ENCODE data around the gene ALLC. TPM values are rescaled to one million over a fixed set of nuclear protein-coding genes. Genes with fewer than 3 reads are reported as not detected.

ALLC gene
- total RNA-seq, 4 donors from 2014 or later, result not detected

DNA sequence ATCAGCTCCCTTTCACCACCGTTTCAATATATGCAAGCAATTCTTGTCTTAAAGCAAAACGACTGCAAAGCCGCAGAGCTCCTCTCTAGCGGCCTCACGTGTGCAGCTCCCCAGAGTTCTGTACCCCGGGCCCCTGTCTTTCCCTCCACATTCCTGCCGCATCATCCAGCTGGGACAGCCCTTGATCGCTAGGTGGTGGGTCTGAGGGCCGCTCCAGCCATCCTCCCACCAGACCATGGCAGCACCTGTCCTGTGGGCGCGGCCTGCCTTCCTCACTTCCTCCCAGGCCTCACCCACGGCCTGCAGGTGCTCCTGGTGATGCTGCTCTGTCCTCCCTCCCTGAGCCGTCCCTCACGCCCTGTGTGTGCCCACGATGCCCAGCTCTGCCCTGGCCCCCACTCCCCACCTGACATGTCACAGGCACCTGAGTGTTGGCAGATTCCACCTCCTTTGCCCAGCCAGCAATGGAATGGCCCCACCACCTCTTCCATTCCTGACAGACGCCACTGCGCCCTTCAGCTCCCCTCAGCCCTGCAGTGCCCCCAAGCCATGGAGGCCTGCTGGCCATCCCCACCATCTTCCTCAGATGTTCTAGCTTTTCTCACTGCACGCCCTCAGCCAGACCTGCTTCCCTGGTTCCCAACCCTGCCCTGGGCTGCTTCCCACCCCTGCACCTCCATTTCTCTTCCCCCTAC, 15.3 kb upstream of the ALLC start:
- H3K27me3 ChIP-seq, result peaks cover 0 to under 1% (median 0%) of the 10 kb centered on the region in 4 donors
- no peaks in the 10 kb centered on the region for H3K36me3 ChIP-seq
- WGBS, 2 donors, result 75 to 83% methylated on average over 9 to 15 of the region's 18 CpGs
- TF ChIP-seq, protein P1, sequence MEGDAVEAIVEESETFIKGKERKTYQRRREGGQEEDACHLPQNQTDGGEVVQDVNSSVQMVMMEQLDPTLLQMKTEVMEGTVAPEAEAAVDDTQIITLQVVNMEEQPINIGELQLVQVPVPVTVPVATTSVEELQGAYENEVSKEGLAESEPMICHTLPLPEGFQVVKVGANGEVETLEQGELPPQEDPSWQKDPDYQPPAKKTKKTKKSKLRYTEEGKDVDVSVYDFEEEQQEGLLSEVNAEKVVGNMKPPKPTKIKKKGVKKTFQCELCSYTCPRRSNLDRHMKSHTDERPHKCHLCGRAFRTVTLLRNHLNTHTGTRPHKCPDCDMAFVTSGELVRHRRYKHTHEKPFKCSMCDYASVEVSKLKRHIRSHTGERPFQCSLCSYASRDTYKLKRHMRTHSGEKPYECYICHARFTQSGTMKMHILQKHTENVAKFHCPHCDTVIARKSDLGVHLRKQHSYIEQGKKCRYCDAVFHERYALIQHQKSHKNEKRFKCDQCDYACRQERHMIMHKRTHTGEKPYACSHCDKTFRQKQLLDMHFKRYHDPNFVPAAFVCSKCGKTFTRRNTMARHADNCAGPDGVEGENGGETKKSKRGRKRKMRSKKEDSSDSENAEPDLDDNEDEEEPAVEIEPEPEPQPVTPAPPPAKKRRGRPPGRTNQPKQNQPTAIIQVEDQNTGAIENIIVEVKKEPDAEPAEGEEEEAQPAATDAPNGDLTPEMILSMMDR (IDR thresholded peaks at IDR 0.05), result no peak
- no peak for TF ChIP-seq POLR2A (IDR thresholded peaks at IDR 0.05)
- H3K4me3 ChIP-seq, result no peak overlapping the region
- DNase-seq, result no peak
- intact Hi-C loops (cut with DNase I), result no loop called here
- H3K27ac ChIP-seq, result no peak overlapping the region
- no peaks in the 10 kb centered on the region for H3K4me1 ChIP-seq
- H3K9me3 ChIP-seq, result no peaks in the 10 kb centered on the region

DNA sequence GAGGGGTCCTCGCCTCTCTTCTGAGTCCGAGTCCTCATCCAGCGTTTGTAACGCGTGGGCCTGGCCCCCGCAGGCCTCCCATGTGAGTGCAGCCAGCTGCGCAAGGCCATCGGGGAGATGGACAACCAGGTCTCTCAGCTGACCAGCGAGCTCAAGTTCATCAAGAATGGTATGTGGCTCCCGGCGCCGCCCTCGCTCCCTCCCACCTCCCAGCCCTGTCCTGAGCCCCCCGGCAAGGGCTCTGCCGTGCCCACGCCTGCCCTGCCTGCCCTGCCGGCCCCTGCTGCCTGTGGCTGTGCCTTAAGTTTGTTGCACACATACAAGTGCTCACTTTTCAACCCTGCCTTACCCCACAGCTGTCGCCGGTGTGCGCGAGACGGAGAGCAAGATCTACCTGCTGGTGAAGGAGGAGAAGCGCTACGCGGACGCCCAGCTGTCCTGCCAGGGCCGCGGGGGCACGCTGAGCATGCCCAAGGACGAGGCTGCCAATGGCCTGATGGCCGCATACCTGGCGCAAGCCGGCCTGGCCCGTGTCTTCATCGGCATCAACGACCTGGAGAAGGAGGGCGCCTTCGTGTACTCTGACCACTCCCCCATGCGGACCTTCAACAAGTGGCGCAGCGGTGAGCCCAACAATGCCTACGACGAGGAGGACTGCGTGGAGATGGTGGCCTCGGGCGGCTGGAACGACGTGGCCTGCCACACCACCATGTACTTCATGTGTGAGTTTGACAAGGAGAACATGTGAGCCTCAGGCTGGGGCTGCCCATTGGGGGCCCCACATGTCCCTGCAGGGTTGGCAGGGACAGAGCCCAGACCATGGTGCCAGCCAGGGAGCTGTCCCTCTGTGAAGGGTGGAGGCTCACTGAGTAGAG, 14.4 kb upstream of the ALLC start:
- Histone ChIP-seq H3K9me3 (no peaks in the 10 kb centered on the region), H3K27ac (no peak overlapping the region), H3K36me3 (no peaks in the 10 kb centered on the region), H3K4me1 (no peaks in the 10 kb centered on the region), H3K4me3 (no peak overlapping the region), H3K27me3 (no peaks in the 10 kb centered on the region)
- TF ChIP-seq, protein P1 (IDR thresholded peaks at IDR 0.05), result no peak
- no peak for TF ChIP-seq POLR2A (IDR thresholded peaks at IDR 0.05)
- WGBS, 2 donors, result 80 to 90% methylated on average over 14 to 15 of the region's 48 CpGs
- DNase-seq, result no peak
- intact Hi-C loops (cut with DNase I), result no loop called here

DNA sequence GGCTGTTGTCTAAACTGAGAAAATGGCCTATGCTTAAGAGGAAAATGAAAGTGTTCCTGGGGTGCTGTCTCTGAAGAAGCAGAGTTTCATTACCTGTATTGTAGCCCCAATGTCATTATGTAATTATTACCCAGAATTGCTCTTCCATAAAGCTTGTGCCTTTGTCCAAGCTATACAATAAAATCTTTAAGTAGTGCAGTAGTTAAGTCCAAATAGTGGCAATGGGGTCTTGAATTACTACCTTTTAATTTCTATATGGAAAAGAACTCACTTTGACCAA, 13.8 kb upstream of the ALLC start:
- intact Hi-C loops (cut with DNase I), result no loop called here
- Histone ChIP-seq H3K27me3 (peaks cover 0 to under 1% (median 0%) of the 10 kb centered on the region in 4 donors), H3K36me3 (no peaks in the 10 kb centered on the region), H3K27ac (no peak overlapping the region), H3K4me1 (no peaks in the 10 kb centered on the region), H3K4me3 (no peak overlapping the region), H3K9me3 (no peaks in the 10 kb centered on the region)
- DNase-seq, result no peak
- no peak for TF ChIP-seq POLR2A (IDR thresholded peaks at IDR 0.05)
- TF ChIP-seq, protein P1 (IDR thresholded peaks at IDR 0.05), result no peak

DNA sequence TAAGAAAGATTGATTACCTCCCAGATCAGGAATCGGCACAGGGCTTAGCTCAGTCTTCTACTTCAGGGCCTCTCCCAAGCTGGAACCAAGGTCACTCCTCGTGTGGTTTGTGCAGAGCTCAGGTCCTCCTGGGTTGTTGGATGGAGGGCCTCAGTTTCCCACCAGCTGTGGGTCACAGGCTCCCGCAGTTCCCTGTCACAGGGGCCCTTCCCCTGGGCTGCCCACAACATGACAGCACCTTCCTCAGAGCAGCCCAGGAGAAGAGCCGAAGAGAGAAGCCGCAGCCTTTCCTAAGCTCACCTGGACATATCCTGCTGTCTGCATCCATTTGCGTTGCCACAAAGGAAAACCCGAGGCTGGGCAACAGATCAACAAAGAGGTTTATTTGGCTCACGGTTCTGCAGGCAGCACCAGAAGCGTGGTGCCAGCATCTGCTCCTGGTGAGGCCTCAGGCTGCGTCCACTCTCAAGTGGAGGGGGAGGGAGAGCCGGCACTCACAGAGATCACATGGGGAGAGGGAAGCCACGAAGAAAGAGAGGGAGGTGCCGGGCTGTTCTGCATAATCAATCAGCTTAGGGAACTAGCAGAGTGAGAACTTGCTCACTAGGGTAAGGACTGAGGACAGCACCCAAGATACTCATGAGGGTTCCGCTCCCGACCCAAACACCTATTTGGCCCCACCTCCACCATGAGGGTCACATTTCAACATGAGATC, 13.0 kb upstream of the ALLC start:
- no peaks in the 10 kb centered on the region for H3K4me1 ChIP-seq
- H3K4me3 ChIP-seq, result no peak overlapping the region
- H3K9me3 ChIP-seq, result no peaks in the 10 kb centered on the region
- TF ChIP-seq, protein P1 (IDR thresholded peaks at IDR 0.05), result no peak
- TF ChIP-seq POLR2A (IDR thresholded peaks at IDR 0.05), result no peak
- H3K27me3 ChIP-seq, result peaks cover 0 to 9% (median 0%) of the 10 kb centered on the region in 4 donors
- no peak for DNase-seq
- H3K27ac ChIP-seq, result no peak overlapping the region
- H3K36me3 ChIP-seq, result no peaks in the 10 kb centered on the region
- intact Hi-C loops (cut with DNase I), result no loop called here
- 68 to 87% methylated on average over 6 to 10 of the region's 15 CpGs for WGBS, 2 donors
